ENCODE measurements around the gene PTHLH.
A peak's percentile ranks its signal among the peaks of the same experiment; 100 is the strongest.

Gene PTHLH

GRCh38 chr12:27972721-27973120 lies at the start of gene PTHLH:
TSS of gene PTHLH (minus strand) at chr12:27972733. CDS start at chr12:27969494, 3,239 bp downstream.
- DNase-seq = no peak

- no peak for DNase-seq
These were observed 49.2 kb upstream of the PTHLH start for GRCh38 chr12:28021704-28022103.

GRCh38 chr12:28017873-28018255 lies 45.3 kb upstream of the PTHLH start:
- no peak for DNase-seq

DNA sequence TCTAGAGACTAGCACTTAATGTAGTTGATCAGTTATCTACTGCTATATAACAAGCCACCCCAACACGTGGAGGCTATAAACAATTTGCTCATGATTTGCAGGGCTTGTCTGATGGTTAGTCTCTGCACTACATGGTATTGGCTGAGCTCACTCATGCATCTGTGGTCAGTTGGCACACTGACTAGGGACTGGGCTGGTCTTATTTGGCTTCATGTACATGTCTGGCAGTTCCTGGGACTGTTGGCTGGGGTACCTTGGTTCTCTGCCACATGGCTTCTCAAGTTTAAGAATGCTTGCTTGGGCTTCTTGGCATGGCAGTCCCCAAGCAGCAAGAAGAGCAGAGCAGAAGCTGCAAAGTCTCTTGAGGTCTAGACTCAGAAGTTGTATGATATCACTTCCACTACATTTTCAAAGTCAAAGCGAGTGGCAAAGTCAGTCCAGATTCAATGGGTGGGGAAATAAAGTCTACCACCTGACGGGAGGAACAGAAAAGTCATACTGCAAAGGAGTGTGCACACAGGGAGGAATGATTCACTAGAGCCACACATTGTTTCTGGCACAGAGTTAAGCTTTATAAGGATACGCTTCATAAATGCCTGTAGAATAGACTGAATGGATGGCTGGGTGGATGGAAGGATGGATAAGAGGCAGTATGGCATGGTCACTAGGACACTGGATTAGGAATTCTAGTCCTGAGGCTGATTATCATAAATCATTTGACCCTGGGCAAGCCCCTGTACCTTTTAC lies 44.8 kb upstream of the PTHLH start:
- no peak for DNase-seq

- DNase-seq = no peak
These were observed 42.6 kb upstream of the PTHLH start for GRCh38 chr12:28015165-28015564.

DNA sequence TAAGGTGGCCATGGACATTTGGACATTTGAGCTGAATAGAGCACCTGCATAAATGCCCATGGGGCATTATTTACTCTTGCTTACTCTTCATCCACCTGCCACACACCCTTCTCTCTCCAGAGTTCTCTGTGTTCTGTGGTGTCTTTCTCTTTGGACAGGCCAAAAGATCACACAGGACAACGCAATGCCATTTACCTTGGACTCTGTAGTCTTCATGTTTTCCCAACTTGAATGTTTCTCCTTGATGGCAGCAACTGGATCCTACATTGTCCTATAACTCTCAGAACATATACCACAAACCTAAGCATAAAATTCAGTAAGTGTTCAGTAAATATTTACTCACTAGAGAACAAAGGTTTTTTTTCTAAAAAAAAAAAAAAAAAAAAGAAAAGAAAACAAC lies 41.7 kb upstream of the PTHLH start:
- no peak for DNase-seq

- DNase-seq = no peak
These were observed 39.9 kb upstream of the PTHLH start for GRCh38 chr12:28012333-28012918.

DNA sequence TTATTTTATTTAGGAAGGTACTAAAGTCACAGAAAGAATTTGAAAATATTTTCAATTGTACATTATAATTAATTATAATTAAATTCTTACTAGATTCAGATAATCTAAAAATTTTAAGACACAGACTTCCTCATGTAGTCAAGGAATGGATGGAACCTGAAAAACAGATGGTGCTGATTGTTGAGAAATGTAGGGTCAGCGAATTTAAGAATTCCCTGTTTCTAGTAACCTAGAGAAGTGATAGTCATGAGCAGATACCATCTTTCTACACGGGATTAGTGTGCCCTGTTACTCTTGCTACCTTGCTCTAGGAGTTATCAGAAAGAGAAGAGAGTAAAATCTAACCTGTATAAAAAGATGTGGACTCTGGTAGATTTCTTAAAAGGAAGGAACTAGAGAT lies 37.5 kb upstream of the PTHLH start:
- no peak for DNase-seq

- DNase-seq = peak; percentile 16
These were observed 27.4 kb upstream of the PTHLH start for GRCh38 chr12:27999970-28000369.

- peak; percentile 66 for DNase-seq
These were observed 27.0 kb upstream of the PTHLH start for GRCh38 chr12:27999521-27999920.

DNA sequence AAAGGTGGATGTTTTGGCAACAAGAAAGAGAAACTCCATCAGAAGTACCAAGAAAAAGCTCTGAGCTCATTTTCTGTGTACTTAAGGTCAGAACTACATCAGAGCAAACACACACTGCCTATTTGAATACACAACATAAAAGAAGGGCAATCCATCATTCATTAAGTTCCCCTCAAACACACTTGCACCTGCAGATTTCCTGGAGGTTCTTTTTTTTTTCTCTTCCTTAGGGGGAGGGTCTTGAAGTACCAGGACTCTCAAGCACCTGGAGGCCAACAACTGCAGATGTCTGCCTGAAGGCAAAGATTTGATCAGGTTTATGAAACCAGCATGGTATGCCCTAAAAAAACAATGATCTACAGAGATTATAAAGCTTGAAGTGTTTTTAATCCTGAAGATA lies 26.1 kb upstream of the PTHLH start:
- no peak for DNase-seq

DNA sequence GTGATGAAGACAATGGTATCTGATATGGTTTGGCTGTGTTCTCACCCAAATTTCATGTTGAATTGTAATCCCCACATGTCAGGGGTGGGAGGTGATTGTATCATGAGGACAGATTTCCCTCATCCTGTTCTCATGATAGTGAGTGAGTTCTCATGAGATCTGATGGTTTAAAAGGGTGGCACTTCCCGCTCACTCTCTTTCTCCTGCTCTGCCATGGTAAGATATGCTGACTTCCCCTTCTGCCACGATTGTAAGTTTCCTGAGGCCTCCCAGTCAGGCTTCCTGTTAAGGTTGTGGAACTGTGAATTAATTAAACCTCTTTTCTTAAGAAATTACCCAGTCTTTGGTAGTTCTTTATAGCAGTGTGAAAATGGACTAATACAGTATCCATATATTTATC lies 25.6 kb upstream of the PTHLH start:
- DNase-seq = no peak

GRCh38 chr12:27996761-27997160 lies 24.2 kb upstream of the PTHLH start:
- no peak for DNase-seq

DNA sequence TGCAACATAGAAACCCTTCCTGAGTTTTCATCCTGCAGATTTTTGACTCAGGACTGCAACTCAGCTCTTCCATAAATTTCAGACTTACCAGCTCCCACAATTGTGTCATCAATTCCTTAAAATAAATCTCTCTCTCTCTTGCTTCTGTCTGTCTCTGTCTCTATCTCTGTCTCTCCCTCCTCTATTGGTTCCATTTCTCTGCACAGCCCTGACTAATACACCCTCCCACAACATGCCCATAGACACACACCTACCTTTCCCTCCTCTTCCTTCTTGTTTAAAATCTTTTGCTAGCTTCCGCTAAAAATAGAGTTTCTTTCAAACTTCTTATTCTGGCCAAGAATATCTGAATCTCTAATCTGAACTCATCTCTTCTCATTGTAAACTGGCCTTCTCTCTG lies 22.9 kb upstream of the PTHLH start:
- DNase-seq = no peak

DNA sequence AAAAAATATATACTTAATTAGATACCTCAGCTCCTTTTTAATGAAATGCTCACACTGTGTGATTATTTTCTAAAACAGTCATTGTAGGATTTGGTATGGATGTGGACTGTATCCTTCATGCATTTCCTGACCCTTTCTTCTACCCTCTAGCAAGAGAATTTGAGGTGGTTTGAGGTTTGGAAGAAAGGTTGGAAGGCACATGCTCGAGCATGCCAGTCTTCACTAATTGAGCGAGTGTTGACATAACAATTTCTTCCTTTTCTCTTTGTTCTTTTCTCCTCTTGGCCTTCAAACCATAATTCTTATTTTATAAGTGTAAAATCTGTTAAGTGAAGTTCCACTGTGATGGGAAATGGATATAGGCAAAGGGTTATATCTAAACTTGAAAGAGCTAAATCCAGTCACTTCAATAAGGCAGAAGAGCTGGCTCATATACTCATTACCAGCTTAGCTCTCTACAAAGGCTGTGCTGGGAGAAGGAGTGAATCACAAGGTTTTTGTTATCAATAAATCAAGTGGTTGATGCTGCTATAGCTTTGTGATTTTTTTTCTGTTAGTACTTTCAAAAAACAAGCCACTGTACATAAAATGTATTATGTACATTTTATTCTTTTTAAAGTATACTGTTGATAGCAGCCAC lies 16.2 kb upstream of the PTHLH start:
- no peak for DNase-seq

DNA sequence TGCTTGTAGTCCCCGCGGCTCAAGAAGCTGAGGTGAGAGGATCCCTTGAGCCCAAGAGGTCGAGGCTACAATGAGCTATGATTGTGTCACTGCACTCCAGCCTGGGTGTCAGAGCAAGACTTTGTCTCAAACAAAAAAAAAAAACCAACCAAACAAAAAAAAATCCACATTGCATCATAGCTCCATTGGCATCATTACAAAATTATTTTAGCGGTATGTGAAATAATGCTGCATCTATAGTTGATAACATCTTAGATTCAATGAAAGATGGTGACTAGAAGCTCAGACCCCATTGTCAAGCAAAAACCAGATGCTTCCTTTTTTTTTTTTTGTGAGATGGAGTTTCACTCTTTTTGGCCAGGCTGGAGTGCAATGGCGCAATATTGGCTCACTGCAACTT lies 14.8 kb upstream of the PTHLH start:
- DNase-seq = no peak

- peak; percentile 63 for DNase-seq
These were observed 11.7 kb upstream of the PTHLH start for GRCh38 chr12:27984275-27984674.

DNA sequence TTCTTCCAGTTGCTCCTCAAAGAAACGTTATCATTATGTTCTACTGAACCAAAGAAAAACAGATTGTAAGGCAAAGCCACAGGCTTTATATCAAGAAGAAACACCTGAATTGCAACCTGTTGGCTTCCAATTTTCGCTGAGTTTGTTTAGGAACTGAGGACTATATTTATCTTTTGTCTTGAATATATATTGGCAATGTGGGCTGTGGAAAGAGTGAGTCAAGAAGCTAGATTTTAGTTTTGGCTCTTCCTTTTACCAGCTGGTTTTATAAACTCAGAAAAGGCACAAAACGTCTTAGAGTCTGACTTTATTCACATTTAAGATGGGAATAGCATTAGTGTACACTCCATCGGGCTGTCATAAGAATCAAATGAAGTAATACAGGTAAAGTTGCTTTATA lies 10.4 kb upstream of the PTHLH start:
- no peak for DNase-seq

GRCh38 chr12:27982385-27982784 lies 9.9 kb upstream of the PTHLH start:
- no peak for DNase-seq

- peak; percentile 55 for DNase-seq
These were observed 9.3 kb upstream of the PTHLH start for GRCh38 chr12:27981874-27982273.

- DNase-seq = no peak
These were observed 6.6 kb upstream of the PTHLH start for GRCh38 chr12:27979145-27979544.

GRCh38 chr12:27975222-27976136 lies 2.9 kb upstream of the PTHLH start:
- no peak for DNase-seq

DNA sequence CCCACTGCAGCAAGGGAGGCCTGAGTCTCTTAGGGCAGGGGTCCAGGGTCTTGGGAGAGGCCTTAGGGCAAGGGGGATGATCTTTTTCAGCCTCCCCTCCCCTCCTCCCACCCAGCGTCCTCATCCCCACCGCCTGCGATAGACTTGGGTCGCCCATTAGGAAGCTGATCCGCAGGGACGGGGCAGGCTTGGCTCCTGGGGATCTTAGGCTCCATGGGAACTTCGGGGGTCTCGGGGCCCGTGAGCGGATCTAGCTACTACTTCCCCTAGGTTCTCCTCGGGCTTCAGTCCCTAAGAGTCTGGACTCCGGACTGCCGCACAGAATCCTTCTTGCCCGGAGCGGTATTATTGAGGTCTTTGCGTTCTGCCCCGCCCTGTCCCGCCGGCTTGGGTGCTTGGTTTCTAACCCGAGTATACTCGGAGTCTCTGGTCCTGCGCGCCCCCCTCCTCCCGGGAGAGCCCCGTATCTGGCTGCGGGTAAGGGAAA lies 2.2 kb upstream of the PTHLH start:
- DNase-seq = no peak

Data from HCEC 1CT (cell line).